RPMI8226 (cell line): Measurements from ENCODE around the gene RAB40C.

Experiments
- DNase-seq: peaks from one replicate; pipeline ENCODE4 v3.0.0-alpha.2; 2015

RAB40C gene

DNA sequence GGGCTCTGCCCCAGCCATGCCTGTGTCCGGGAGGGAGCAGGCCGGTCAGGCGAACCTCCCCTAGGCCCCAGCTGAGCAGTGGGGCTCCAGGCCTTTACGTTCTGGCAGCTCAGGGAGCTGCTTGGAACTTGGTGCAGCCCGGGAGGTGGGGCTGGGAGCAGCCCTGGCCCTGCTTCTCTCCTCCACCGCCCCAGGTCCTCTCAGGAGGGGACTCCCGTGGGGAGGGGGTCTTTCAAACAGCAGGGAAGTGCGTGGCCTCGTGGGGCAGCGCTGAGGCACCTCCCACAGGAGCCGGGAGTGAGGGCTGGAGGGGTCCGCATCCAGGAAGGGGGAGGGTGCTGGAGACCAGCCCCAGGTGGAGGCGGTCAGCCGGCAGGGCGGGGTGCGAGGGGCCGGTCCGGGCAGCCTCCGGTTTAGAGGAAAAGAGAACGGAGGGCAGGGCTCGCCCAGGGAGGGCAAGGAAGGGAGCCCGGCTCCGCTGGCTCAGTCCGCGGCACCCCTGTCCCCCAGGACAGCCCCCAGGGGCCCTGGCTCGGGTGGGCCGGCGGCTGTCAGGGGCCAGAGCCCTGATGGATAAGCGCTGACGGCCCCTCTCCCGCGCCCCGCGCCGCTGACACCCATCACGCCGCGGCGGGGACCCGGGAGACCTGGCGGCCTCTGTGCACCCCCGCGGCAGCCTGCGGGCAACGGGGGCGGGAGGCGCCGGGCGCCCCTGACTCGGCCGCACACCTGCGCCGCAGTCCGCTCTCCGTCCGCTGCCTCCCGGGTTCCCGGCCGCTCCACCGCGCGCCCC is 30.3 kb upstream of the RAB40C start:
- DNase-seq: no peak

DNA sequence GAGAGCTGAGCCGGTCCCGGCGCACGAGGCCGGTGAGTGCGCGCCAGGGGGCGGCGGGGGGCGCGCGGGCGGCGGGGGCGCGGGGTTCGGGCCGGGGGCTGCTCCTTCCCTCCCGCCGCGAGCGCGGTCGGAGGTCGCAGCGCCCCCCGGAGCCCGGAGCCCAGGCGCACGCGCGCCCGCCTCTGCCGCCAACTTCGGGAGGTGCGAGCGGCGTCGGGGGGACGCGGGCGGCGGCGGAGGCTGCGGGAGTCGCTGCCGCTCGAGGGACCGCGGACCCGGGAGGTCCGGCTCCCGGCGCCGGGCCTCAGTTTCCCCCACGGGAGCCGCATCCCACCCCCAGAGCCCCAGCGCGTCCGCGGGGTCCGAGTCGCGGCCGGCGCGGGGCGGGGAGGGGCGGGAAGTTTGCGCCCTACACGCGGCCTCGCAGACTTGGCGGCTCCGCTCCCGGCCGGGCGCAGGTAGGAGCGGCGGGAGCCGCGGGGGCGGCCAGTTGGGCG is 29.6 kb upstream of the RAB40C start, which contains the start of gene PRR35:
TSS of gene PRR35 (plus strand) at position 191 of the 497 bp plus-strand sequence. CDS start 2,901 bp downstream, outside the sequence.
- no peak for DNase-seq

GRCh38 chr16:560701-561412 is 29.0 kb upstream of the RAB40C start:
- DNase-seq: no peak

DNA sequence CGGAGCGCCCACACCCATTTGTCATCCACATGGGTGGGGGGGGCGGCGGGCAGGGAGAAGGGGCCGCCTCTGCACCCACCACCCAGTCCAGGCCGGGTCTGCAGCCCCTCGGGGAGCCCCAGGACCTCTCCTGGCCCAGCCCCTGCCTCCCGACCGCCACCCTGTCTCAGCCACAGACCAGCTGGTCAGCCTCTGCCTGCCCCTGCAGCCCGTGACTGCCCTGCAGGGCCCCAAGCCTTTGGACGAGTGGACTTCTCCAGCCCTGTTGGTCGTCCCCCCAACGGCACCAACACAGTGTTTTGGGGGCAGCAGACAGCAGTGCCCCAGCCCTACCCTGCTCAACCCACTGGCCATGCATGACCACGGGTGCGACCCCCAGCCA is 28.5 kb upstream of the RAB40C start:
- no peak for DNase-seq

- DNase-seq: no peak
Measured at GRCh38 chr16:561957-562938, 27.6 kb upstream of the RAB40C start.

DNA sequence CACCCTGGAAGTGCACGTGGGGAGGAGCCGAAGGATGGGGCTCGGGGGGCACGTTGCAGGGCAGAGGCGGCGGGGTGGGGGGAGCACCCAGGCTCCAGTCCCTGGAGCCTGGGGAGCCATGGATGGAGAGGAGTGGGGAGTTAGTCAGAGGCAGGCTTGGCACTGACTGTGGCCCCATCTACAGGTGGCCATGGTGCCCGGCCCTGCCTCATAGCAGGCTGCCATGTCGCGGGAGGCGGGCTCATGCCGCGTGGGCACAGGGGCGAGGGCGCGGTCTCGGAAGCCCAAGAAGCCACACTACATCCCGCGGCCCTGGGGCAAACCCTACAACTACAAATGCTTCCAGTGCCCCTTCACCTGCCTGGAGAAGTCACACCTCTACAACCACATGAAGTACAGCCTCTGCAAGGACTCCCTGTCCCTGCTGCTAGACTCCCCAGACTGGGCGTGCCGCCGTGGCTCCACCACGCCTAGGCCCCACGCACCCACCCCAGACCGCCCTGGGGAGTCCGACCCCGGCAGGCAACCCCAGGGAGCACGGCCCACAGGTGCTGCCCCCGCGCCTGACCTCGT is 26.7 kb upstream of the RAB40C start:
- peak; percentile 44 for DNase-seq

DNA sequence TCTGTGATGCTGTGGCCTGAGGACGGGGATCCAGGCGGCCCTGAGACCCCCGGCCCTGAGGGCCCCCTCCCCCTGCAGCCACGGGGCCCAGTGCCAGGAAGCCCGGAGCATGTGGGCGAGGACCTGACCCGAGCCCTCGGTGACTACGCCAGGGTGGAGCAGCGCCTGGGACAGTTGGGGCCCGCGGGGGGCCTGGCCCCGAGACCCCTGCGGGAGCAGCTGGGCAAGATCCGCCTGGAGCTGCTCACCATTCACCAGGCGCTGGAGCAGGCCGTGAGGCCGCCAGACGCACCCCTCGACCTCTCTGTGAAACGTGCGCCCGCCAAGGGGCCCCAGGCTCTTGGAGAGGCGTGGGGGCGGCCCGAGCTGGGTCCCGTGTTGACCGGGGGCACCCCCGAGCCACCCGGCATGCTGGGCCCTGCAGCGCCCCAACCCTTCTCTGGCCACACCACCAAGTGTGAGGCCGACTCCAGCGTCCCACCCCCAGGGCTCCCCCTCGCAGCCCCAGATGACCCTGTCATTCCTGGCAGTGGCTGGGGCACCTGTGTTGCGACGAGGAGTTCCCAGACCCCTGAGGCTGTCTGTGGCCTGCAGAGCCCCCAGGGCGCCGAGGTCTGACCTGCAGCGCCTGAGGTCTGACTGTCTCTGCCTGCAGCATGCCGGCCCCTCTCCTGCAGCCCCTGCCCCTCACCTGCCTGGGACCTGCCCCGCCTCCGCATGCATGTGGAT is 25.0 kb upstream of the RAB40C start:
- no peak for DNase-seq

DNA sequence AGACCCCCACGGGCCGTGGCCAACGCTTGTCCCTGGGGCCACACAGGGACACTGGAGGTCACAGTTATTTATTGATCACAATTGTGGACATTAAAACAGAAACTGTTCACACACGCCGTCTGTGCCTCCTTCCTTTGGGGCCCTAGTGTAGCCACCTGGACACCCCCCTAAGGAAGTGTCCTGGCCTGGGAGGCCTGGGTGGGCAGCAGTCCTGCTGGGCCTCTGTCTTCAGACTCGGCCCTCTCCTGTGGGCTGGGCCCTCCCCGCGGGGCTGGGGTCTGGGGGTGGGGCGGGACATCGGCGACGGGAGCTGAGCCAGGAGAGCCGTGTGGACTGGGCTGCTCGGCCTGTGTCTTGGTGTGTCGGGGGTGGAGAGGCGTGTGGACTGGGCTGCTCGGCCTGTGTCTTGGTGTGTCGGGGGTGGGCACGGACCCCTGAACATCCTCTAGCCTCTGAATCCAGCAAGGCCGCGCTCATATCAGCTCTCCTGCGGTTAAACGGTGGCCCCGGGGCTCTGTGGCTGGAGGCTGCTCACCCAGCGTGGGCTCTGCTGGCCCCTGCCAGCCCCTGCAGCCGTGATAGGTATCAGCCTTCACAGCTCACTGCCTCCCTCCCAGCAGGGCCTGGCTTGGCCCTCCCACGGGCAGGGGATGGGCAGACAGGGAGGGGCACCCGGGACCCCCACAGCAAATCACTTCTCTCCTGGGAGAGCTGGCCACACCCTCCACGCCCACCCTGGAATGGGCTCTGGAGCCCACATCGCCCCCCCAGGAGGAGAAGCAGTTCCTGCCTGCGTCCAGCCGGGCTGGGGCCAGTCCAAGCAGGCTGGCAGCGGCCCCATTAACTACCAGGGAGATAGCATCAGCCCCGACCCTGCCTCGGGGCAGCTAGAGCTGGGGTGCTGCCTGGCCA is 24.2 kb upstream of the RAB40C start:
- DNase-seq: no peak

DNA sequence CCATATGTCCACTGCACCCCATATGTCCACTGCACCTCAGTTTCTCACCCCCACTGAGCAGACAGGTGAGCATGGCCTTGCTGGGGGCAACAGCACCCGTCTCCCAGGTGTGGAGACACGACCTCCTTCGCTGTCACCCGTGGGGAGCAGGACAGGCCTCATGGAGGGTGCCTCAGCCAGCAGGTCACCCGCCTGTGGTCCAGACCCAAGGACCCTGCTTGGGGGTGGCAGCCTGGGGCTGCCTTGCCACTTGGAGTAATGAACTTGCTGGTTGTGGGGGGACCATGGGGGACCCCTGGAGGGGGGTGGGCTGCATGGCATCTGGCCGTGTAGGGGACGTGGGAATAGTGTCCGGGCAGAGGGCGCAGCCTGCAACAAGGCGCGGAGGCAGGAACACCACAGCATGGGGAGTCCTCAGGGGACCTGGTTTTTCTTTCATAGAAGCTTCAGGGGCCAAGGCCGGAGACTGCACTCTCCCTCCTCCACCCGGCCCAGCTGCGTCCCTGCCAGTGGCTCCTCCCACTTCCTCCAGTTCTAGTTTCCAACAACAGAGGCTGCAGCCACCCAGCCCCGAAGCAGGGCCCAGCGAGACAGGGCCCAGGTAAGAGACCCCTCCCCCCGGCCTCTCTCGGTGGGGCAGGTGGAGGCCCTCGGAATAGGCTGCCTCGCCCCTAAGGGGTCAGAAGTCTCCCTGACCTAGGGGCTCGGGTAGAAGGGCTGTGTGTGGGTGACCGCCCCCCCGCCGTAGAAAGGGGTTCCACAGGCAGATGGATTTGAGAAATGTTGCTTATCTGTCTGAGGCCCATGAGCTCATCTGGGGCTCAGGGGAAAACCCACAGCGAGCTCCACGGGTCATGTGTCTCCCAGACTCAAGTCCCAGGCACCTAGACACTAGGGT is 23.1 kb upstream of the RAB40C start, which contains the start of gene NHLRC4:
TSS of gene NHLRC4 (plus strand) at position 531 of the 898 bp plus-strand sequence. CDS start 1,043 bp downstream, outside the sequence.
- peak; percentile 94 for DNase-seq

- no peak for DNase-seq
Measured at GRCh38 chr16:567373-568256, 22.3 kb upstream of the RAB40C start.

GRCh38 chr16:568401-569258 is 21.2 kb upstream of the RAB40C start:
- DNase-seq: no peak

DNA sequence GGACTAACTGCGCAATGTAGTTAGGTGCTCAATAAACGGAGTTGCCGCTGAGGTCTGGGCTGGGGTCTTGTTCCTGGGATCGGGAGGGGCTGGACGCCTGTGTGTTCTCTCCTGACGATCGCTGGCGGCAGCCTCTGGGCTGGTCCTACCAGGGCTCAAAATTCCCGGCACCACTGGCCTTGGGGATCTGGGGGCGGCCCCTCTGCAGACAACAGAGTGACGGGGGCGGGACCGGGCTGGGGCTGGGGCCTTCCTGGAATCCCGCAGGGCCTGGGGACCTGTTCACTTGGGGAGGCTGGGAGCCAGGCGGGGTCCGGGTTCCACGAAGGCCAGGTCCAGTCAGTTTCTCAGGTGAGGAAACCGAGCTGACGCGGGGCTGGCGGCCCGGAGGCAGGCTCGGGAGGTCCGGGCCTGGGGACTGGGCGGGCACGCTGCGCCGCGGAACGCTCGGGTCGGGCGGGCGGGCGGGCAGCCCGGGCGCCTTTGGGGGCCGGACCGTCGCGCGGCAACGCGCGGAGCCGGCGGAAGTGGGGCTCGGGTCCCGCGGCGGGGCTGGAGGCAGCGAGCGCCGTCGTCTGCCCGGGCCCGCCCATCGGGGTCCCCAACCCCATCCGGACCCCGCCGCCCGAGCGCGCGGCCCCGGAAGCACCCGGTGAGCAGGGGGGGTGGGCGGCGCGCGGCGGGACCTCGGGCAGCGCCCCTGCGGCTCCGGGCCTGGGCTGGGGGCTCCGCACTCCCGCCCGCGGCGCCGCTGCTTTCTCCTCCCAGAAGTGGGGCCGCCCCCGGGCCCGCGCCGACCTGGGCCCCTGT is 20.2 kb upstream of the RAB40C start, which contains the start of gene PIGQ:
TSS of gene PIGQ (plus strand) at position 524 of the 810 bp plus-strand sequence. CDS start 4,107 bp downstream, outside the sequence.
- DNase-seq: peak; percentile 82

DNA sequence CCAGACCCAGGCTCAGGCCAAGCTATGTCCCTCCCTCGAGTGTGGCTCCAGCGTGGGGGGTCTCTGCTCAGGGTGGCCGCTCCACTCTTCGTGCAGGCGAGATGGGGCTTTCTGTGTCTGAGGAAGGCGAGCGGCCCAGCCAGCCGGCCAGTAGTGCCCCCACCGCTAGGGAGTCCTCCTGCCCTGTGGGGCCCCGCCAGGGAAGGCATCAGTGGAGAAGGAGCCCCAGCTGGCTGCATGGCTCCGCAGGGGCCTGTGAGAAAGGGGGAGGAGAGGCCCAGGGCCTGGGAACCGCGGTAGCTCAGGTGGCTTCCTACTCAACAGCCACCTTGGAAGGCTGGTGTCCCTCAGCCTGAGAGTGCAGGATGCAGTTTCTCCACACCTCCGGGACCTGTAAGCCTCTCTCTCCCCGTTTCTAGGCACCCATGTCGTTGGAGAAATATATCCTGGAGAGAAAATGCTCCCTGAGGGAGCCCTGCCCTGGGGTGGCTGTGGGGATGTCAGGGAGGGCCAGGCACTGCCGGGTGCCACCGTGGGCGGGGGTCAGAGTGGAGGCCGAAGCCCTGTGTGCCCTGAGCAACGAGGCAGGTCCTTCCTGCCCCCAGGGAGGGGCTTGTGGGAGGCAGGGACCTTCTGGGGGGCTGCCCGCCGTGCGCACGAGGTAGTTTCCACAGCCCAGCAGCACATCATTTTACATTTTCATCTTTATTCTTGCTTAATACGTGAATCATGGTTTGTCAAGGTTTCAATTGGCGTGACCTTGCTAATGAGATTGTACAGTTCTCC is 16.8 kb upstream of the RAB40C start:
- DNase-seq: no peak

DNA sequence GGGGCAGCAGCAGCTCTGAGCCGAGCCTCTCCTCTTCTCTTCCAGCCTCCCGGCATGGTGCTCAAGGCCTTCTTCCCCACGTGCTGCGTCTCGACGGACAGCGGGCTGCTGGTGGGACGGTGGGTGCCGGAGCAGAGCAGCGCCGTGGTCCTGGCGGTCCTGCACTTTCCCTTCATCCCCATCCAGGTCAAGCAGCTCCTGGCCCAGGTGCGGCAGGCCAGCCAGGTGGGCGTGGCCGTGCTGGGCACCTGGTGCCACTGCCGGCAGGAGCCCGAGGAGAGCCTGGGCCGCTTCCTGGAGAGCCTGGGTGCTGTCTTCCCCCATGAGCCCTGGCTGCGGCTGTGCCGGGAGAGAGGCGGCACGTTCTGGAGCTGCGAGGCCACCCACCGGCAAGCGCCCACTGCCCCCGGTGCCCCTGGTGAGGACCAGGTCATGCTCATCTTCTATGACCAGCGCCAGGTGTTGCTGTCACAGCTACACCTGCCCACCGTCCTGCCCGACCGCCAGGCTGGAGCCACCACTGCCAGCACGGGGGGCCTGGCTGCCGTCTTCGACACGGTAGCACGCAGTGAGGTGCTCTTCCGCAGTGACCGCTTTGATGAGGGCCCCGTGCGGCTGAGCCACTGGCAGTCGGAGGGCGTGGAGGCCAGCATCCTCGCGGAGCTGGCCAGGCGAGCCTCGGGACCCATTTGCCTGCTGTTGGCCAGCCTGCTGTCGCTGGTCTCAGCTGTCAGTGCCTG is 15.7 kb upstream of the RAB40C start:
- DNase-seq: no peak
